HG02840 (cell line): ENCODE results near the gene ACBD6.

Experiments
- ATAC-seq: cut with Tn5 transposase; IDR thresholded peaks from one replicate; pipeline ENCODE4 v1.9.1; 2021; ENCODE audit warnings: mild to moderate bottlenecking, moderate library complexity, moderate number of reproducible peaks; ENCODE audit not compliant: unreplicated experiment, low FRiP score

Gene ACBD6

DNA sequence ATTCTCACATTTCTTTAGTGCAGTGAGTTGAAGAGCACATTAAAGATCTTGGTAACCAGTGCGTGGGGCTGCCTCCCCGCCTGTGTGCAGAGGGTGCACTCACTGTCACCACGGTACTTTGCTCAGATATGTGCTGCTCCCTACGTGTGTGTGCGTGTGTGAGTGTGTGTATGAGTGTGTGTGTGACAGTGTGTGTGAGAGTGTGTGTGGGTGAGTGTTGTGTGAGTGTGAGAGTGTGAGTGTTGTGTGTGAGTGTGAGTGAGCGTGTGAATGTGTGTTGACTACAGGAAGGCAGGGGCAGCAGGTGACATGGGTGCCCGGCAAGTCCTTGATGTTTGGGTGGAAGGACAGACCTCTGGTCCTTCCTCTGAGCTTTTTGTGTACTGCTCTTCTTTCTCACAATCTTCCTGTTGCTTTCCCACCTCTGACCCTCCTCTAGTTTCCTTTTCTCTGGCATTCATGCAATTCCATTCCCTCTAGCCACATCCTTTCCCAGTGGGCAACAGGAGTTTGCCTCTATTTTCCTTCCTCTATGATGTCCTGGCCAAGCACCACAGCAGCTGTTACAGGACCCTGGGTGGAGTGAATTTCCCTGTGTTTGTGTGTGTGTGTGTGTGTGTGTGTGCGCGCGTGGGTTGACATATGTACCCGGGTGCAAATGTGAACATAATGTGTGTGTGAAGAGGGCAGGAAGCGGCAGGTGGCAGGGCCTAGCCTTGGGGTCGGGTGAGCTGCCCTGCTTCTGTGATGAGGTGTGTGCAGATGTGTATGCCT lies 252.5 kb downstream of the ACBD6 start:
- no peak for ATAC-seq

GRCh38 chr1:180248731-180249681 lies 253.4 kb downstream of the ACBD6 start:
- no peak for ATAC-seq

DNA sequence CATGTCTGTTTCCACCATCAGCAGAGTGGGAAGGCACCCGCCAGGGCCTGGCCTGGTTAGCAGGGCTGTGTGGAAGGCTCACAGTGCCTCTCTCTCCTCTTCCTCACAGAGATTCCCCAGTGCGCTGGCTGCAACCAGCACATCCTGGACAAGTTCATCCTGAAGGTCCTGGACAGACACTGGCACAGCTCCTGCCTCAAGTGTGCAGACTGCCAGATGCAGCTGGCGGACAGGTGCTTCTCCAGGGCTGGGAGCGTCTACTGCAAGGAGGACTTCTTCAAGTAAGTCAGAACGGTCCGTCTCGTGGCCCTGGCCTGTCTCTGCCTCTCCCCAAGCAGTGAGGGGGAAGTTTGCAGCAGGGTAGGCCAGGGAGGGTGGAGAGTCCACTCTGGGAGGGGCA lies 254.2 kb downstream of the ACBD6 start:
- no peak for ATAC-seq

- no peak for ATAC-seq
These were observed 254.8 kb downstream of the ACBD6 start for GRCh38 chr1:180247580-180247979.

DNA sequence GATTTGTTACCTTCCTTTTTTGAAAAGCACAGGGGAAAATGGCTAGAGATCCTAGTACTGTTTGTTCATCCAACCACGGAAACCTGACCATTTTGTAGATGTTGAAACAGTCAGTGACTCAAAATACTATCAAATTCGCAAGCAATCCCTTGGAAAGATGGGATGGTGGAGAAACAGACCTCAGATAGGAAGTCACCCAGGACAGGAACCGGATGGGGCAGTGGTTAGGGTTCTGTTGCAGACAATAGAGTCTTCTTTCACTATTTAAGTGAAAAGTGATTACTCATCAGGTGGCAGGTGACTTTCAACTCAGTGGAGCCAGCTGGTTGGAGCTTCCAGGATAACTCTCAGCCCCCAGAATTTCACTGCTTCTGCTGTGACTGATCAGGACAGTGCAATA lies 255.3 kb downstream of the ACBD6 start:
- no peak for ATAC-seq

- ATAC-seq: no peak
These were observed 255.8 kb downstream of the ACBD6 start for GRCh38 chr1:180246579-180246978.

- no peak for ATAC-seq
These were observed 257.5 kb downstream of the ACBD6 start for GRCh38 chr1:180244840-180245239.

- ATAC-seq: no peak
These were observed 258.7 kb downstream of the ACBD6 start for GRCh38 chr1:180243517-180244221.

- ATAC-seq: no peak
These were observed 260.4 kb downstream of the ACBD6 start for GRCh38 chr1:180241716-180242544.

GRCh38 chr1:180239145-180240096 lies 263.0 kb downstream of the ACBD6 start:
- ATAC-seq: no peak

DNA sequence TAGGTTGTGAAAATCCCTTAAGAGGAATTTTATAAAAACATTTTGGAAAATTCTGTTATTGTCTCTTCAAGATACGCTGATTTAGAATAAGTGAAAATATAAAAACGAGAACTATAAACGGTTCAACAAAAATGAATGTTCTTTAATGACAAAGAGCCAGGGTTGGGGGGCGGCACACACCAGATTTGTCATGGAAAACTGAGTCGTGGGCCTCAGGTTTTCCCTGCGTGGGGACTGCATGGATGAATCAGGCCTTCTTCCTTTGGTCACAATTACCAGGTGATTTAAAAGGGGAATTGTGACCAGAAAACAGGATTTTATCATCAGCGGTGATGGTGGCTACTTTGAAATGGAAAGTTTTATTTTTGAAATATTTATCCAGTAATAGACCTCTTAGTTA lies 263.7 kb downstream of the ACBD6 start:
- no peak for ATAC-seq
